ENCODE data around the gene NOL11. TPM values are rescaled to one million over a fixed set of nuclear protein-coding genes. Genes with fewer than 3 reads are reported as not detected.

NOL11 gene
- total and polyA plus RNA-seq, 2 of the 8 experiments (the other 6 are each of a cell fraction or from before 2014, with no cell fraction given), result 58.0 to 97.2 TPM

DNA sequence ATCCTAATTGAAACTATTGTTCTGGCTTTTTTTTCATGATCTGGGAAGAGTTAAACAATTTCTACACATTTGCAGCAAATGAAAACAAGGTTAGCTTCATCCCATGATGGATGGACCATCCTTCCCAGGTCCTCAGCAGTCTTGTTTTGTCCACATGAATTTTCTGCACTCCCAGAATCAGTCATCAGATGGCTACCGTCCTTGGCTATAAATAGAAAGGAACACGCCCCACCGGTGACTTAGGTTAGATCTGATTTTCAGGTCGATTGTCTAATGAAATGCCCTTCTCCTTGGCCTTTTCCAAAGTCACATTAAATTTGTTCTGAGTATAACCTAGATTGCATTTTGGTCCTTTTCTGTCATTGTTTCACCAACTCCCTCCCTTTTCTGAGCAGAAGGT, 41.4 kb upstream of the NOL11 start (continued):
- TF ChIP-seq, protein P1, sequence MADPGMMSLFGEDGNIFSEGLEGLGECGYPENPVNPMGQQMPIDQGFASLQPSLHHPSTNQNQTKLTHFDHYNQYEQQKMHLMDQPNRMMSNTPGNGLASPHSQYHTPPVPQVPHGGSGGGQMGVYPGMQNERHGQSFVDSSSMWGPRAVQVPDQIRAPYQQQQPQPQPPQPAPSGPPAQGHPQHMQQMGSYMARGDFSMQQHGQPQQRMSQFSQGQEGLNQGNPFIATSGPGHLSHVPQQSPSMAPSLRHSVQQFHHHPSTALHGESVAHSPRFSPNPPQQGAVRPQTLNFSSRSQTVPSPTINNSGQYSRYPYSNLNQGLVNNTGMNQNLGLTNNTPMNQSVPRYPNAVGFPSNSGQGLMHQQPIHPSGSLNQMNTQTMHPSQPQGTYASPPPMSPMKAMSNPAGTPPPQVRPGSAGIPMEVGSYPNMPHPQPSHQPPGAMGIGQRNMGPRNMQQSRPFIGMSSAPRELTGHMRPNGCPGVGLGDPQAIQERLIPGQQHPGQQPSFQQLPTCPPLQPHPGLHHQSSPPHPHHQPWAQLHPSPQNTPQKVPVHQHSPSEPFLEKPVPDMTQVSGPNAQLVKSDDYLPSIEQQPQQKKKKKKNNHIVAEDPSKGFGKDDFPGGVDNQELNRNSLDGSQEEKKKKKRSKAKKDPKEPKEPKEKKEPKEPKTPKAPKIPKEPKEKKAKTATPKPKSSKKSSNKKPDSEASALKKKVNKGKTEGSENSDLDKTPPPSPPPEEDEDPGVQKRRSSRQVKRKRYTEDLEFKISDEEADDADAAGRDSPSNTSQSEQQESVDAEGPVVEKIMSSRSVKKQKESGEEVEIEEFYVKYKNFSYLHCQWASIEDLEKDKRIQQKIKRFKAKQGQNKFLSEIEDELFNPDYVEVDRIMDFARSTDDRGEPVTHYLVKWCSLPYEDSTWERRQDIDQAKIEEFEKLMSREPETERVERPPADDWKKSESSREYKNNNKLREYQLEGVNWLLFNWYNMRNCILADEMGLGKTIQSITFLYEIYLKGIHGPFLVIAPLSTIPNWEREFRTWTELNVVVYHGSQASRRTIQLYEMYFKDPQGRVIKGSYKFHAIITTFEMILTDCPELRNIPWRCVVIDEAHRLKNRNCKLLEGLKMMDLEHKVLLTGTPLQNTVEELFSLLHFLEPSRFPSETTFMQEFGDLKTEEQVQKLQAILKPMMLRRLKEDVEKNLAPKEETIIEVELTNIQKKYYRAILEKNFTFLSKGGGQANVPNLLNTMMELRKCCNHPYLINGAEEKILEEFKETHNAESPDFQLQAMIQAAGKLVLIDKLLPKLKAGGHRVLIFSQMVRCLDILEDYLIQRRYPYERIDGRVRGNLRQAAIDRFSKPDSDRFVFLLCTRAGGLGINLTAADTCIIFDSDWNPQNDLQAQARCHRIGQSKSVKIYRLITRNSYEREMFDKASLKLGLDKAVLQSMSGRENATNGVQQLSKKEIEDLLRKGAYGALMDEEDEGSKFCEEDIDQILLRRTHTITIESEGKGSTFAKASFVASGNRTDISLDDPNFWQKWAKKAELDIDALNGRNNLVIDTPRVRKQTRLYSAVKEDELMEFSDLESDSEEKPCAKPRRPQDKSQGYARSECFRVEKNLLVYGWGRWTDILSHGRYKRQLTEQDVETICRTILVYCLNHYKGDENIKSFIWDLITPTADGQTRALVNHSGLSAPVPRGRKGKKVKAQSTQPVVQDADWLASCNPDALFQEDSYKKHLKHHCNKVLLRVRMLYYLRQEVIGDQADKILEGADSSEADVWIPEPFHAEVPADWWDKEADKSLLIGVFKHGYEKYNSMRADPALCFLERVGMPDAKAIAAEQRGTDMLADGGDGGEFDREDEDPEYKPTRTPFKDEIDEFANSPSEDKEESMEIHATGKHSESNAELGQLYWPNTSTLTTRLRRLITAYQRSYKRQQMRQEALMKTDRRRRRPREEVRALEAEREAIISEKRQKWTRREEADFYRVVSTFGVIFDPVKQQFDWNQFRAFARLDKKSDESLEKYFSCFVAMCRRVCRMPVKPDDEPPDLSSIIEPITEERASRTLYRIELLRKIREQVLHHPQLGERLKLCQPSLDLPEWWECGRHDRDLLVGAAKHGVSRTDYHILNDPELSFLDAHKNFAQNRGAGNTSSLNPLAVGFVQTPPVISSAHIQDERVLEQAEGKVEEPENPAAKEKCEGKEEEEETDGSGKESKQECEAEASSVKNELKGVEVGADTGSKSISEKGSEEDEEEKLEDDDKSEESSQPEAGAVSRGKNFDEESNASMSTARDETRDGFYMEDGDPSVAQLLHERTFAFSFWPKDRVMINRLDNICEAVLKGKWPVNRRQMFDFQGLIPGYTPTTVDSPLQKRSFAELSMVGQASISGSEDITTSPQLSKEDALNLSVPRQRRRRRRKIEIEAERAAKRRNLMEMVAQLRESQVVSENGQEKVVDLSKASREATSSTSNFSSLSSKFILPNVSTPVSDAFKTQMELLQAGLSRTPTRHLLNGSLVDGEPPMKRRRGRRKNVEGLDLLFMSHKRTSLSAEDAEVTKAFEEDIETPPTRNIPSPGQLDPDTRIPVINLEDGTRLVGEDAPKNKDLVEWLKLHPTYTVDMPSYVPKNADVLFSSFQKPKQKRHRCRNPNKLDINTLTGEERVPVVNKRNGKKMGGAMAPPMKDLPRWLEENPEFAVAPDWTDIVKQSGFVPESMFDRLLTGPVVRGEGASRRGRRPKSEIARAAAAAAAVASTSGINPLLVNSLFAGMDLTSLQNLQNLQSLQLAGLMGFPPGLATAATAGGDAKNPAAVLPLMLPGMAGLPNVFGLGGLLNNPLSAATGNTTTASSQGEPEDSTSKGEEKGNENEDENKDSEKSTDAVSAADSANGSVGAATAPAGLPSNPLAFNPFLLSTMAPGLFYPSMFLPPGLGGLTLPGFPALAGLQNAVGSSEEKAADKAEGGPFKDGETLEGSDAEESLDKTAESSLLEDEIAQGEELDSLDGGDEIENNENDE (IDR thresholded peaks at IDR 0.05; ENCODE audit: insufficient replicate concordance, low read length), result no peak
- no peak for TF ChIP-seq SRF (IDR thresholded peaks at IDR 0.05; ENCODE audit: low read depth, low read length)
- no peak for TF ChIP-seq TAF1 (IDR thresholded peaks at IDR 0.05; ENCODE audit: low read depth, low read length)
- TF ChIP-seq, protein P2, sequence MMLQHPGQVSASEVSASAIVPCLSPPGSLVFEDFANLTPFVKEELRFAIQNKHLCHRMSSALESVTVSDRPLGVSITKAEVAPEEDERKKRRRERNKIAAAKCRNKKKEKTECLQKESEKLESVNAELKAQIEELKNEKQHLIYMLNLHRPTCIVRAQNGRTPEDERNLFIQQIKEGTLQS (IDR thresholded peaks at IDR 0.05; ENCODE audit: insufficient read depth, low read depth, low read length), result no peak
- no peak for TF ChIP-seq HDAC6 (IDR thresholded peaks at IDR 0.05; ENCODE audit: low read depth, low read length)
- TF ChIP-seq KDM4A (IDR thresholded peaks at IDR 0.05; ENCODE audit: low read depth, low read length, severe bottlenecking), result no peak
- TF ChIP-seq RFX5 (IDR thresholded peaks at IDR 0.05; ENCODE audit: borderline replicate concordance, low read depth, low read length), result no peak
- TF ChIP-seq FOSL1 (IDR thresholded peaks at IDR 0.05; ENCODE audit: insufficient read depth, low read depth, low read length), result no peak
- TF ChIP-seq RXRA (IDR thresholded peaks at IDR 0.05; ENCODE audit: insufficient read depth, low read depth, low read length), result no peak
